Measurements from ENCODE around the gene ENTHD1.
A peak's percentile ranks its signal among the peaks of the same experiment; 100 is the strongest.
"Not testable (repeated sequence)": the region's sequence is repeated elsewhere in the genome, so short reads cannot be mapped to it uniquely, and the experiment has no call there.

ENTHD1 gene

GRCh38 chr22:39923696-39924095, 30.1 kb upstream of the ENTHD1 start:
- no peak for DNase-seq

- DNase-seq = peak; percentile 69
Measured at GRCh38 chr22:39920134-39920743, 26.7 kb upstream of the ENTHD1 start.

GRCh38 chr22:39917776-39918495, 24.4 kb upstream of the ENTHD1 start:
- DNase-seq = no peak

- no peak for DNase-seq
Measured at GRCh38 chr22:39917197-39917643, 23.7 kb upstream of the ENTHD1 start.

- no peak for DNase-seq
Measured at GRCh38 chr22:39916496-39916895, 22.9 kb upstream of the ENTHD1 start.

- no peak for DNase-seq
Measured at GRCh38 chr22:39915295-39915726, 21.8 kb upstream of the ENTHD1 start.

GRCh38 chr22:39914584-39914983, 21.0 kb upstream of the ENTHD1 start:
- no peak for DNase-seq

GRCh38 chr22:39913886-39914285, 20.3 kb upstream of the ENTHD1 start:
- DNase-seq = no peak

GRCh38 chr22:39913321-39913720, 19.8 kb upstream of the ENTHD1 start:
- no peak for DNase-seq

GRCh38 chr22:39910876-39911613, 17.5 kb upstream of the ENTHD1 start:
- no peak for DNase-seq

- peak; percentile 36 for DNase-seq
Measured at GRCh38 chr22:39908737-39909136, 15.2 kb upstream of the ENTHD1 start.

GRCh38 chr22:39908136-39908535, 14.6 kb upstream of the ENTHD1 start:
- no peak for DNase-seq

GRCh38 chr22:39907605-39908097, 14.1 kb upstream of the ENTHD1 start:
- DNase-seq = no peak

GRCh38 chr22:39907047-39907446, 13.5 kb upstream of the ENTHD1 start:
- no peak for DNase-seq

GRCh38 chr22:39906207-39906606, 12.6 kb upstream of the ENTHD1 start:
- DNase-seq = no peak

- DNase-seq = no peak
Measured at GRCh38 chr22:39905687-39906086, 12.1 kb upstream of the ENTHD1 start.

GRCh38 chr22:39904862-39905261, 11.3 kb upstream of the ENTHD1 start:
- no peak for DNase-seq

- not testable (repeated sequence) for DNase-seq
Measured at GRCh38 chr22:39904024-39904423, 10.5 kb upstream of the ENTHD1 start.

GRCh38 chr22:39901565-39902146, 8.1 kb upstream of the ENTHD1 start:
- DNase-seq = no peak

GRCh38 chr22:39900306-39901227, 7.0 kb upstream of the ENTHD1 start, which contains the start of gene GRAP2:
TSS of gene GRAP2 (plus strand) at chr22:39901084. CDS start at chr22:39947107, 46,023 bp downstream.
- DNase-seq = peak; percentile 56

GRCh38 chr22:39898997-39899396, 5.4 kb upstream of the ENTHD1 start:
- DNase-seq = no peak

GRCh38 chr22:39897841-39898240, 4.3 kb upstream of the ENTHD1 start:
- no peak for DNase-seq

All from stimulated activated naive CD4-positive, alpha-beta T cell treated with Interleukin-2 at 50 U/mL for 16 hours (primary cell).